Upper lobe of left lung (tissue), 6 donors: ENCODE measurements around the gene CXCL17. TPM values are rescaled to one million over a fixed set of nuclear protein-coding genes. Genes with fewer than 3 reads are reported as not detected.
"Not testable (repeated sequence)": the region's sequence is repeated elsewhere in the genome, so short reads cannot be mapped to it uniquely, and the experiment has no call there.

Experiments used
- ATAC-seq, 2 donors: fragments of 200-7000 bp; cut with Tn5 transposase; one replicate each; pipeline ENCODE4 v1.9.1; 2022; ENCODE audit warnings: mild to moderate bottlenecking in 2 of 2, moderate library complexity in 2 of 2; ENCODE audit not compliant: low FRiP score in 2 of 2
- DNase-seq, 2 donors: peaks; one replicate each; pipeline ENCODE4 v3.0.0-alpha.2; 2019 to 2020
- H3K27ac ChIP-seq, 4 donors: fragments of 200-600 bp; sonication (generic); one replicate each; pipeline ENCODE4 v1.5.1; 2016 to 2019
- H3K27me3 ChIP-seq, 4 donors: fragments of 200-600 bp; sonication (generic); one replicate each; pipeline ENCODE4 v1.5.1; 2017 to 2019
- H3K36me3 ChIP-seq, 4 donors: fragments of 200-600 bp; sonication (generic); one replicate each; pipeline ENCODE4 v1.5.1; 2016 to 2019
- H3K4me1 ChIP-seq, 4 donors: fragments of 200-600 bp; sonication (generic); one replicate each; pipeline ENCODE4 v1.5.1; 2018 to 2019
- H3K4me3 ChIP-seq, 4 donors: fragments of 200-600 bp; sonication (generic); one replicate each; pipeline ENCODE4 v1.5.1; 2017 to 2019; ENCODE audit warnings: mild to moderate bottlenecking in 2 of 4, moderate library complexity in 1 of 4
- H3K9me3 ChIP-seq, 4 donors: fragments of 200-600 bp; sonication (generic); one replicate each; pipeline ENCODE4 v1.5.1; 2018 to 2019
- CTCF ChIP-seq, 6 experiments: fragments of 450-650 bp in 4 of 6; fragments of 200-600 bp in 2 of 6; sonication (generic) in 2 of 6; IDR thresholded peaks; one replicate each; pipeline ENCODE4 v1.5.1; 2016 to 2019; ENCODE audit warnings: antibody characterized with exemption in 6 of 6
- EP300 ChIP-seq, 4 donors: sonication (generic); formaldehyde crosslinking; IDR thresholded peaks; one replicate each; pipeline ENCODE4 v1.5.1; 2017; ENCODE audit warnings: antibody characterized with exemption in 4 of 4, control low read depth in 2 of 4
- POLR2A ChIP-seq, 4 donors: fragments of 450-650 bp; IDR thresholded peaks; one replicate each; pipeline ENCODE4 v1.5.1; 2016 to 2017; ENCODE audit warnings: antibody characterized with exemption in 4 of 4, mild to moderate bottlenecking in 2 of 4
- POLR2AphosphoS5 ChIP-seq, 2 donors: sonication (generic); formaldehyde crosslinking; IDR thresholded peaks; one replicate each; pipeline ENCODE4 v1.5.1; 2017; ENCODE audit warnings: antibody characterized with exemption in 2 of 2
- WGBS, 2 donors: methylation state at CpG; one replicate each; pipeline ENCODE4 v1.1.5; 2017 to 2018; 5-methylcytosine and 5-hydroxymethylcytosine counted together
- total RNA-seq, 6 donors: library from RNA; depleted of rRNA in 4 of 6; stranded (reverse); fragments of >200 nt in 4 of 6; gene quantifications; one replicate each; pipeline versions ENCODE4 v1.1.0 to v1.2.1, GENCODE V29; 2016 to 2021
- donor health status: DM: no; HTN: no; CAD: no; lungs with moderate emphysema.
- donor health status: DM: no; HTN: yes; CAD: no; lungs with severe emphysema.

Gene CXCL17
- total RNA-seq, 6 donors from 2014 or later, result 31.4 to 155 (median 92.3) TPM

DNA sequence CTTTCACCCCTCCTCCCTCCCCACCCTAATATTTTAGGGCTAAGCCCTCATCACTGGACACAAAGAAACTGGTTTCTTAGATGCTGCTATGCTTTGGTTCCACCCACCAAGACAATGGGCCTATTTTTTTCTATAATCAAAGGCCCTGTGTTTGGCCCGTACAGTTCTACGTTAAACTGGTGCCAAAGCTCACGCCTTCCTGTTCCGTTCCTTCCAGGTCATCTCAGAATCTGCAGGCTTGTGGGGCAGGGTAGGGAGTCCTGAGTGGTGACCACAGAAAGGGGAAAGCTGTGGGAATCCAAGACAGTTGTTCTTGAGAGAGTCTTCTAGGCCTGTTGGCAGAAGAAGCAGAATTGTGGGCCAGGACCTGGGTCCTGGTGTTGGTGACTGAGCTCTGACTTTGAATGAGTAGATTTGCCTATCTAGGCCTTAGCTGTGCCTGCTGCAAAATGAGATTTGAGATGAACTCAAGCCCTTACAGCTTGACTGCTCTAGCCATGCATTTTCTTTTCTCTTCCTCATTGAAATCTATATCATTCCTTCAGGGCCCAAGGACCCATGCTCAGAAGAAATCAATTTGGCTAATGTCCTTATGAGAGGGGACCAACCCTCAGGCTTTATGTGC lies 19.1 kb upstream of the CXCL17 start:
- DNase-seq (no peak), ATAC-seq (no peak)
- Histone ChIP-seq H3K36me3 (no peaks in the 10 kb centered on the region), H3K27me3 (no peaks in the 10 kb centered on the region), H3K4me1 (peaks cover 0 to 13% (median 11%) of the 10 kb centered on the region in 4 donors), H3K9me3 (no peaks in the 10 kb centered on the region), H3K4me3 (no peak overlapping the region), H3K27ac (peak overlapping the region in 1 of 4 donors; percentile 42)
- TF ChIP-seq POLR2AphosphoS5 (IDR thresholded peaks at IDR 0.05), result no peak
- no peak for TF ChIP-seq CTCF (IDR thresholded peaks at IDR 0.05)
- TF ChIP-seq EP300 (IDR thresholded peaks at IDR 0.05), result no peak
- TF ChIP-seq POLR2A (IDR thresholded peaks at IDR 0.05), result no peak
- WGBS, 2 donors, result 79 to 93% methylated on average over 4 of the region's 4 CpGs

DNA sequence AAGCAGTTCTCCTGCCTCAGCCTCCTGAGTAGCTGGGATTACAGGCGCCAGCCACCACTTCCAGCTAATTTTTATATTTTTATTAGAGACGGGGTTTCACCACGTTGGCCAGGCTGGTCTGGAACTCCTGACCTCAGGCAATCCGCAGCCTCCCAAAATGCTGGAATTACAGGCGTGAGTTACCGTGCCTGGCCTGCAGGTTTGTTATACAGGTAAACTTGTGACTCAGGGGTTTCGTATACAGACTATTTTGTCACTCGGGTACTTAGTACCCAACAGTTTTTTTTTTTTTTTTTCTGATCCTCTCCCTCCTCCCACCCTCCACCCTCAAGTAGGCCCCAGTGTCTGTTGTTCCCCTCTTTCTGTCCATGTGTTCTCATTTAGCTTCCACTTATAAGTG lies 18.5 kb upstream of the CXCL17 start:
- not testable (repeated sequence) for H3K27me3 ChIP-seq, H3K4me3 ChIP-seq, H3K4me1 ChIP-seq, DNase-seq, ATAC-seq, H3K36me3 ChIP-seq, H3K9me3 ChIP-seq
- WGBS, 2 donors, result 87 to 96% methylated on average over 8 of the region's 8 CpGs
- peak overlapping the region in 1 of 4 donors; percentile 42 for H3K27ac ChIP-seq

DNA sequence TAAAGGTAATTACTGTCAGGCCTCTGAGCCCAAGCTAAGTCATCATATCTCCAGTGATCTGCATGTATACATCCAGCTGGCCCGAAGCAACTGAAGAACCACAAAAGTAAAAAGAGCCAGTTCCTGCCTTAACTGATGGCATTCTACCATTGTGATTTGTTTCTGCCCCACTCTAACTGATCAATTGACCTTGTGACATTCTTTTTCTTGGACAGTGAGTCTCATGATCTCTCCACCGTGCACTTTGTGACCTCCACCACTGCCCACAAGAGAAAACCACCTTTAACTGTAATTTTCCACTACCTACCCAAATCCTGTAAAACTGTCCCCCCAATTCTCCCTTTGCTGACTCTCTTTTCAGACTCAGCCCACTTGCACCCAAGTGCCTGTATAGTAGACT lies 17.2 kb upstream of the CXCL17 start:
- H3K36me3 ChIP-seq, result no peaks in the 10 kb centered on the region
- H3K27me3 ChIP-seq, result peaks cover 0 to 3% (median 0%) of the 10 kb centered on the region in 4 donors
- H3K9me3 ChIP-seq, result no peaks in the 10 kb centered on the region
- DNase-seq (no peak), ATAC-seq (no peak)
- peaks cover 0 to 7% (median 4%) of the 10 kb centered on the region in 4 donors for H3K4me1 ChIP-seq
- H3K27ac ChIP-seq, result no peak overlapping the region
- H3K4me3 ChIP-seq, result no peak overlapping the region
- TF ChIP-seq POLR2A (IDR thresholded peaks at IDR 0.05) (no peak), EP300 (IDR thresholded peaks at IDR 0.05) (no peak), CTCF (IDR thresholded peaks at IDR 0.05) (no peak), POLR2AphosphoS5 (IDR thresholded peaks at IDR 0.05) (no peak)
- WGBS, 2 donors, result 84 to 88% methylated on average over 2 of the region's 2 CpGs

GRCh38 chr19:42455621-42456081 lies 12.9 kb upstream of the CXCL17 start:
- ATAC-seq (peak; percentile 48 to 65), DNase-seq (no peak)
- H3K4me1 ChIP-seq, result peaks cover 3 to 18% (median 7%) of the 10 kb centered on the region in 4 donors
- WGBS, 2 donors, result 63 to 77% methylated on average over 1 of the region's 1 CpG
- peaks cover 0 to 3% (median 0%) of the 10 kb centered on the region in 4 donors for H3K27me3 ChIP-seq
- H3K27ac ChIP-seq, result no peak overlapping the region
- H3K9me3 ChIP-seq, result no peaks in the 10 kb centered on the region
- H3K4me3 ChIP-seq, result no peak overlapping the region
- TF ChIP-seq CTCF (IDR thresholded peaks at IDR 0.05) (no peak), POLR2A (IDR thresholded peaks at IDR 0.05) (no peak), EP300 (IDR thresholded peaks at IDR 0.05) (no peak)
- H3K36me3 ChIP-seq, result no peaks in the 10 kb centered on the region

DNA sequence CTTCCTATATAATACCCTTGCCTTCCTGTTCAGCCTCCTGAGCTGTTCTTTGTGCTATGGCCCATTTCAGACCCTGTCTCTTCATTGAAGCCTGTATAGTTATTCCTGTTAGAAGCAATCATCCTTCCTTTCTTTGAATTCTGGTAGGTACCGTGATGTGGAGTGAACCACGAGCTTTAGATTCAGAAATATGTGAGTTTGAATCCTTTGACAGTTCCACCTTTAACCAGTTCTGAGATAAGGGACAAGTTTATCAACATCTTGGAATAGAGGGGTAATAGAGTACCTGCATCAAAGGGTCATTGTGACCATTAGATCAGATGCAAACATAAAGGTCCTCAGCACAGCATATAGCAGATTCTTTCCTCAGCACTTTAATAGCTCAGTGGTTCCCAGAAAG lies 12.3 kb upstream of the CXCL17 start:
- WGBS, 2 donors, result 80 to 83% methylated on average over 2 of the region's 2 CpGs
- ATAC-seq (no peak), DNase-seq (no peak)
- Histone ChIP-seq H3K4me1 (peaks cover 4 to 24% (median 11%) of the 10 kb centered on the region in 4 donors), H3K27me3 (peaks cover 0 to 3% (median 0%) of the 10 kb centered on the region in 4 donors), H3K4me3 (no peak overlapping the region), H3K27ac (peak overlapping the region in 1 of 4 donors; percentile 0), H3K9me3 (no peaks in the 10 kb centered on the region), H3K36me3 (no peaks in the 10 kb centered on the region)
- TF ChIP-seq POLR2A (IDR thresholded peaks at IDR 0.05) (no peak), CTCF (IDR thresholded peaks at IDR 0.05) (no peak), POLR2AphosphoS5 (IDR thresholded peaks at IDR 0.05) (no peak), EP300 (IDR thresholded peaks at IDR 0.05) (no peak)
